ENCODE measurements around the gene PPY. TPM values are rescaled to one million over a fixed set of nuclear protein-coding genes. Genes with fewer than 3 reads are reported as not detected.
"Not testable (repeated sequence)": the region's sequence is repeated elsewhere in the genome, so short reads cannot be mapped to it uniquely, and the experiment has no call there.

PPY gene, protein sequence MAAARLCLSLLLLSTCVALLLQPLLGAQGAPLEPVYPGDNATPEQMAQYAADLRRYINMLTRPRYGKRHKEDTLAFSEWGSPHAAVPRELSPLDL
- polyA plus RNA-seq (ENCODE audit: insufficient read length): not detected

DNA sequence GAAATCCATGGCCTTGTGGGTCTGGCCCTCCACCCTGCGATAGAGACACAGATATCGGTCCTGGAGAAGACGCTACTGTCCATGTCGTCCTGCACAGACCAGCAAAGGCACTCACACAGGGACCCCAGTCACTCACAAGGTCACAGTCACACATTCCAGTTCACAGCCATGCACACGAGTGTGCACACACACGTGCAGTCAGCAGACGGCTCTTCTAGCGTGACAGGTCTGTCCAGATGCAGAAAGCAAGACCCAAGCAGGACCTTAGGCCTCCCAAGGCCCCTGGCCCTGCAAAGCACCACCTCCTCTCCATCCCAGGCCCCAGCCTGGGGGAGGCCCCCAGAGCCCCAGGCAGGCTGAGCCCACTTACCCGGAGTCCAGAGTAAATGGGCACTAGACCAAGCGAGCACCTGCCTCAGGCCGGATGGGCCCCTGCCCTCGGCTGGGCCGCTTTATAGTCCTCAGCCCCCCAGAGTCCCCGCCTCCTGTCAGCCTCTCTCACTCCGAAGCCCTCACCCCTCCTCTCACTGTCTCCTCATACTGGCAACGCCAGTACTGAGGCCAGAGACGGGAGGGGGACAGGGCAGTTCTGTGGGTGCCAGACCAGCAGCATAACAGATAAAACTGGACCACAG is at the start of gene PPY:
TSS of gene PPY (minus strand) at position 426 of the 635 bp plus-strand sequence. CDS start 822 bp downstream, outside the sequence.
- no peak for DNase-seq (ENCODE audit: low read depth)

GRCh38 chr17:43988301-43988700 is 46.0 kb upstream of the PPY start:
- no peak for DNase-seq (ENCODE audit: low read depth)

- DNase-seq (ENCODE audit: low read depth): no peak
Observed at GRCh38 chr17:43987131-43988021, 45.1 kb upstream of the PPY start.

GRCh38 chr17:43986225-43986981 is 44.1 kb upstream of the PPY start:
- no peak for DNase-seq (ENCODE audit: low read depth)

GRCh38 chr17:43984521-43984920 is 42.2 kb upstream of the PPY start:
- DNase-seq (ENCODE audit: low read depth): no peak

- DNase-seq (ENCODE audit: low read depth): no peak
Observed at GRCh38 chr17:43983515-43984411, 41.5 kb upstream of the PPY start.

DNA sequence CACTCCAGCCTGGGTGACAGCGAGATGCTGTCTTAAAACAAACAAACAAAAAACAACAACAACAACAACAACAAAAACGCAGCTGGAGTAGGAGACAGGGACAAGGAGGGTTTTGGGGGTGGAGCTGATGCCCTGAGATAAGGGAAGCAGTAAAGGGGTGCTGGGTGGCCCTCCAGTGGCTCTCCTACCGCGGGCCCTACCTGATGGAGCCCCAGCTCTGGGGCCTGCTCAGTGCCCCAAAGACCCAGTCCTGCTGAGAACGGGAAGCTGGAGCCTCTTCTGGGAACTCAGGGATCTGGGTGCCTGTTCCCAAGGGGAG is 40.9 kb upstream of the PPY start:
- DNase-seq (ENCODE audit: low read depth): no peak

- no peak for DNase-seq (ENCODE audit: low read depth)
Observed at GRCh38 chr17:43982171-43982570, 39.9 kb upstream of the PPY start.

DNA sequence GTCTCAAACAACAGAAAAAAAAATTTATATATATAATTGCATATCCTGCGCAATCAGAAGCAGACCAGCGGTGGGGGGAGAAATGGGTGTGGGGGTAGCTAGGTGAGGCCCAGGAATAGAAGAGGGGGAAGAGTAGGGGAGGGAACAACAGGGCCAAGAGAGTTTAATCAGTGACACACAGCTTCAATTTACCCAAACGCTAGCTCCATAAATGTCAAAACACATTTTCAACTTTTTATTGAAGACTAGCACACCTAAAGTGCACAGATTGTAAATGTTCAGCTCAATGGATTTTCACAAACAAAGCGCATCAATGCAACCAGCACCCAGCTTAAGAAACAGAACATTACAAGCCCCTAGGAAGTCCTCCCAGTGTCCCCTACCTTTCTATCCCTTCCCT is 37.4 kb upstream of the PPY start:
- no peak for DNase-seq (ENCODE audit: low read depth)

DNA sequence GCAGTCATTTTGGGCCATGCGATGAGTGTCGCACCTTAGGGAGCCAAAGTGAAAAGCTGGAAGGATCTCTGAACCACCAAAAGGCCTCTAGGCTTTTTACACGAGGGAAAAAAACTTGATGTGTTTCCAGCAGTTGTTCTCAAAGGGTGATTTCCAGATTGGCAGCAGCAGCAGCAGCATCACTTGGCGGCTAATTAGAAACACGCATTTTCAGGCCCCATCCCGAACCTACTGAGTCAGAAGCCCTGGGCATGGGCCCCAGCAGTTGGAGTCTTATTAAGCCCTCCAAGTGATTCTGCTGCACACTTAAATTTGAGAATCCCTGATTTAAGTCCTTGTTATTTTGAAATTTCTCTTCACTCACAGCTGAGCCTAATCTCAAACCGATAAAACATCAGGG is 36.7 kb upstream of the PPY start:
- no peak for DNase-seq (ENCODE audit: low read depth)

DNA sequence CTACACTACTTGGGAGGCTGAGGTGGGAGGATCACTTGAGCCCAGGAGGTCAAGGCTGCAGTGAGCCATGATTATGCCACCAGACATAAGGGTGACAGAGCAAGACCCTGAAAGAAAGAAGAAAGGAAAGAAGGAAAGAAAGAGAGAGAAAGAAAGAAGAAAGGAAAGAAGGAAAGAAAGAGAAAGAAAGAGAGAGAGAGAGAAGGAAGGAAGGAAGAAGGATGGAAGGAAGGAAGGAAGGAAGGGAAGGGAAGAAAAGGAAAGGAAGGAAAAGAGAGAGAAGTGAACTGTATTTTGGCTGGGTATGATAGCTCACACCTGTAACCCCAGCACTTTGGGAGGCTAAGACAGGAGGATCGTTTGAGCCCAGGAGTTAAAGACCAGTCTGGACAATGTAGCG is 35.8 kb upstream of the PPY start:
- DNase-seq (ENCODE audit: low read depth): no peak

GRCh38 chr17:43976963-43977837 is 34.9 kb upstream of the PPY start:
- no peak for DNase-seq (ENCODE audit: low read depth)

- DNase-seq (ENCODE audit: low read depth): no peak
Observed at GRCh38 chr17:43975898-43976297, 33.6 kb upstream of the PPY start.

GRCh38 chr17:43974382-43975266 is 32.3 kb upstream of the PPY start:
- DNase-seq (ENCODE audit: low read depth): no peak

DNA sequence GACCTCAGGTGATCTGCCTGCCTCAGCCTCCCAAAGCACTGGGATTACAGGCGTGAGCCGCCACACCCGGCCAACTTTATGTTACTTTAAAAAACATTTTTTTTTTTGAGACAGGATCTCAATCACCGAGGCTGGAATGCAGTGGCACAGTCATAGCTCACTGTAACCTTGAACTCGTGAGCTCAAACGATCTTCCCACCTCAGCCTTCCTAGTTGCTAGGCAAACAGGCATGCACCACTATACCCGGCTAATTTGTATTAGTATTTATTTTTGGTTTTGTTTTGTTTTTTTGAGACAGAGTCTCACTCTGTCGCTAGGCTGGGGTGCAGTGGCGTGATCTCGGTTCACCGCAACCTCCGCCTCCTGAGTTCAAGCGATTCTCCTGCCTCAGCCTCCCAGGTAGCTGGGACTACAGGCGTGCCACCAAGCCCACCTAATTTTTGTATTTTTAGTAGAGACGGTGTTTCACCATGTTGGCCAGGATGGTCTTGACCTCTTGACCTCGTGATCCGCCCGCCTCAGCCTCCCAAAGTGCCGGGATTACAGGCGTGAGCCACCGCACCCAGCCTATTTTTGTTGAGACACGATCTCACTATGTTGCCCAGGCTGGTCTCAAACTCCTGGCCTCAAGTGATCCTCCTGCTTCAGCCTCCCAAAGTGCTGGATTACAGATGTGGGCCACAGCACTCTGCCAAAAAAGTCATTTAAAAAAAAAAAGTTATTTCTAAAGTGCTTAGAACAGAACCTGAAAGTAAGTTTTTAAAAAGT is 30.4 kb upstream of the PPY start:
- DNase-seq (ENCODE audit: low read depth): not testable (repeated sequence)

- not testable (repeated sequence) for DNase-seq (ENCODE audit: low read depth)
Observed at GRCh38 chr17:43971436-43971835, 29.2 kb upstream of the PPY start.

DNA sequence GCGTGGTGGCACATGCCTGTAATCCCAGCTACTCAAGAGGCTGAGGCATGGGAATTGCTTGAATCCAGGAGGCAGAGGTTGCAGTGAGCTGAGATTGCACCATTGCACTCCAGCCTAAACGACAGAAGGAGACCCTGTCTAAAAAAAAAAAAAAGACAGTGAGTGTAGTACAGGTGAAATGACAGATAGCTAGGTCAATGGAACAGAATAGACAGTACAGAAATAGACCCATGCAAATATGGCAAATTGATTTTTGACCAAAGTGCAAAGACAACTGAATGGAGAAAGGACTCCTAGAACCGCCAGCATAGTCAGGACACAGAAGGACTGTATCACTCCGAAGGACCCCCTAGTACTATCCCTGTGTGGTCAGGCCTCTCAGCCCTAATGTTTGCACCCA is 28.1 kb upstream of the PPY start:
- no peak for DNase-seq (ENCODE audit: low read depth)

- DNase-seq (ENCODE audit: low read depth): no peak
Observed at GRCh38 chr17:43967251-43967875, 25.1 kb upstream of the PPY start.

All from forelimb muscle (tissue), 1 donor.